ENCODE measurements around the gene CPLANE2.

GRCh38 chr1:16232316-16232710 is 4.7 kb downstream of the CPLANE2 start:
- TF ChIP-seq CTCF (IDR thresholded peaks at IDR 0.05) (no peak), EZH2 (IDR thresholded peaks at IDR 0.05) (no peak)

Data from neural progenitor cell (in vitro differentiated cells).